ENCODE results near the gene PRIMPOL.

Gene PRIMPOL

GRCh38 chr4:184684491-184685189 is 35.1 kb downstream of the PRIMPOL start:
- DNase-seq (ENCODE audit: low read depth) = no peak
- no peak overlapping the region for H3K4me3 ChIP-seq (ENCODE audit: low read depth, low read length)
- TF ChIP-seq, protein P1, sequence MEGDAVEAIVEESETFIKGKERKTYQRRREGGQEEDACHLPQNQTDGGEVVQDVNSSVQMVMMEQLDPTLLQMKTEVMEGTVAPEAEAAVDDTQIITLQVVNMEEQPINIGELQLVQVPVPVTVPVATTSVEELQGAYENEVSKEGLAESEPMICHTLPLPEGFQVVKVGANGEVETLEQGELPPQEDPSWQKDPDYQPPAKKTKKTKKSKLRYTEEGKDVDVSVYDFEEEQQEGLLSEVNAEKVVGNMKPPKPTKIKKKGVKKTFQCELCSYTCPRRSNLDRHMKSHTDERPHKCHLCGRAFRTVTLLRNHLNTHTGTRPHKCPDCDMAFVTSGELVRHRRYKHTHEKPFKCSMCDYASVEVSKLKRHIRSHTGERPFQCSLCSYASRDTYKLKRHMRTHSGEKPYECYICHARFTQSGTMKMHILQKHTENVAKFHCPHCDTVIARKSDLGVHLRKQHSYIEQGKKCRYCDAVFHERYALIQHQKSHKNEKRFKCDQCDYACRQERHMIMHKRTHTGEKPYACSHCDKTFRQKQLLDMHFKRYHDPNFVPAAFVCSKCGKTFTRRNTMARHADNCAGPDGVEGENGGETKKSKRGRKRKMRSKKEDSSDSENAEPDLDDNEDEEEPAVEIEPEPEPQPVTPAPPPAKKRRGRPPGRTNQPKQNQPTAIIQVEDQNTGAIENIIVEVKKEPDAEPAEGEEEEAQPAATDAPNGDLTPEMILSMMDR (IDR thresholded peaks at IDR 0.05; ENCODE audit: low read depth, low read length, missing control alignments) = no peak

- no peak for DNase-seq (ENCODE audit: low read depth)
- TF ChIP-seq, protein P1 (IDR thresholded peaks at IDR 0.05; ENCODE audit: low read depth, low read length, missing control alignments) = no peak
These were observed 38.5 kb downstream of the PRIMPOL start for GRCh38 chr4:184688005-184688404.

DNA sequence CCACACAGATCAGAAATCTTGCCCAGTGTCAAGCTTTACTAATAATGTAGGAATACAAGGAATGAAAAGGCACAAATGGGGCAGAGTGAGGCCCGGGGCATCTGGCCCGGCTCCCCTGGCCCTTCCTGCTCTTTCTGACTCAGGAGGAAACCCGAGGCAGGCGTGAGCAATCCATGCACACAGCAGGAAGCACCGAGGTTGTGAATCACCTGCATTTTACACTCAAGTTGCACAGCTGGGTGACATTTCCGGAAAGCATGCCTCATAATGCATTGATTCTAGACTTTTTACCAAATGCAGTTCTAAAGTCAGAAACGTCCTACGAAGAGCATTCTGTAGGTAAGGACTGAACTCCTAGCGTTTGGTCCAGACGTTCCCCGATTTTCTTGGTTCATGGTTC is 38.9 kb downstream of the PRIMPOL start:
- TF ChIP-seq, protein P1 (IDR thresholded peaks at IDR 0.05; ENCODE audit: low read depth, low read length, missing control alignments) = no peak
- no peak overlapping the region for H3K4me3 ChIP-seq (ENCODE audit: low read depth, low read length)
- DNase-seq (ENCODE audit: low read depth) = no peak

More at GRCh38 chr4:184688005-184688404, 38.5 kb downstream of the PRIMPOL start:
- no peak overlapping the region for H3K4me3 ChIP-seq (ENCODE audit: low read depth, low read length)

DNA sequence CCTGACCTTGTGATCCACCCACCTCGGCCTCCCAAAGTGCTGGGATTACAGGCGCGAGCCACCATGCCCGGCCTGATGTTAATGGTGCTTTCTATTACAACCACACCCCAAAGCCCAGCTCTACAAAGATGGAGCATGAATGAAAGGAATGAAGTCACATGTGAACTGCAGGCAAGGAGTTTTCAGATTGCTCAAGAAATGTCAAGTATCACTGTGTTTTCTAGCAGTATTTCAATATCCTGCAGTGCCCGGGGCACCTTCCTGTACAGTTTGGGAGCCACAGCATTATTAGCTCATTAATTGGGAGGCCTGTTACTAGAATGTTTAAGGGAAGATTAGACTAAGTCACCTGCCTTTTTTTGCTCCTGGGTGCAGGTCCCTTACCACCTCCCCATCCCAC is 40.1 kb downstream of the PRIMPOL start:
- TF ChIP-seq, protein P1 (IDR thresholded peaks at IDR 0.05; ENCODE audit: low read depth, low read length, missing control alignments) = no peak
- H3K4me3 ChIP-seq (ENCODE audit: low read depth, low read length) = no peak overlapping the region
- DNase-seq (ENCODE audit: low read depth) = no peak

DNA sequence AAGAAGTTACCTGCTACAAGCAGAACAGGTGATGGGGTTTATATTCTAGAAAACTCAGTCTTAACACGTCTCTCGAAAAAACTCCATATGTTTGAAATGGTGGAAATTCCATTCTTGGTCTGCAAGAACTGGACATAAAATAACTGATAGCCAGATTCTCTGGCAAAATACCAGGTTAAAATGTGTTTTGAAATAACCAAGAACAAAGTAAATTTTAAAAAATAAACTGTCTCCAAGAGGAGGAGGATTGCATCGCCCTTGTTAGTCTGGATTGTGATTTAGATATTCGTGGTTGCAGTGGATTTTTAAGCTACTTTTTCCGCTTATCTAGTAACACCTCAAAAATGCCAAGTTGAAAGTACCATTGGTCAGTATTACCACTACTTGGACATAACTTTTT is 43.5 kb downstream of the PRIMPOL start:
- TF ChIP-seq, protein P1 (IDR thresholded peaks at IDR 0.05; ENCODE audit: low read depth, low read length, missing control alignments) = no peak
- no peak for DNase-seq (ENCODE audit: low read depth)
- H3K4me3 ChIP-seq (ENCODE audit: low read depth, low read length) = no peak overlapping the region

GRCh38 chr4:184694412-184694956 is 44.9 kb downstream of the PRIMPOL start:
- no peak for DNase-seq (ENCODE audit: low read depth)
- TF ChIP-seq, protein P1 (IDR thresholded peaks at IDR 0.05; ENCODE audit: low read depth, low read length, missing control alignments) = no peak

More at GRCh38 chr4:184694412-184694956, 44.9 kb downstream of the PRIMPOL start:
- H3K4me3 ChIP-seq (ENCODE audit: low read depth, low read length) = no peak overlapping the region
